ENCODE results near the gene SBK3. TPM values are rescaled to one million over a fixed set of nuclear protein-coding genes. Genes with fewer than 3 reads are reported as not detected.
A peak's percentile ranks its signal among the peaks of the same experiment; 100 is the strongest.

Gene SBK3
- total RNA-seq, 1 donor from 2014 or later, result 1.8 TPM

DNA sequence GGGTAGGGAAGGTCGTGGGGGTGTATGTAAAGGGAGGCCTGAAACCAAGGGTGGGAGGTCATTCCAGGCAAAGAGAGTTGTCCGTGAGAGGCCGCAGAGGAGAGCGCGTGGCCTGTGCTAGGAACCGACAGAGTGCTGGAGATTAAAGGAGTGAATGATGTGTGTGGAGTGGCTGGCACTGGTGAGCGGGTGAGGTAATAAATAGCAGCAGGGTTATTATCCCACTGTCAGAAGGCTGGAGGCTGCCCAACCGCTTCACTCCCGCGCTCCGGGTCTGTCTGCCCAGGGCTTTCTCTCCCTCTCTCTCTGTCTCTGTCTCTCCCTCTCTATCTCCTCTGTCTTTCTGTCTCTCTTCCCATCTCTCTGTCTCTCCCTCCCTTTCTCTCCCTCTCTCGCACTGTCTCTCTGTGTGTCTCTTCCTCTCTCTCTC is 17.9 kb upstream of the SBK3 start:
- no peaks in the 10 kb centered on the region for H3K9me3 ChIP-seq
- H3K27ac ChIP-seq, result no peak overlapping the region
- no peak for DNase-seq
- no peaks in the 10 kb centered on the region for H3K4me1 ChIP-seq
- TF ChIP-seq CTCF (IDR thresholded peaks at IDR 0.05), result no peak
- intact Hi-C loops (cut with DNase I), result no loop called here
- H3K4me3 ChIP-seq, result no peak overlapping the region
- peak; percentile 84 for ATAC-seq
- no peaks in the 10 kb centered on the region for H3K36me3 ChIP-seq
- no peaks in the 10 kb centered on the region for H3K27me3 ChIP-seq

- H3K27me3 ChIP-seq, result no peaks in the 10 kb centered on the region
- intact Hi-C loops (cut with DNase I), result no loop called here
- H3K4me1 ChIP-seq, result no peaks in the 10 kb centered on the region
- H3K36me3 ChIP-seq, result no peaks in the 10 kb centered on the region
- no peak for ATAC-seq
- no peaks in the 10 kb centered on the region for H3K9me3 ChIP-seq
- no peak overlapping the region for H3K4me3 ChIP-seq
- DNase-seq, result no peak
- TF ChIP-seq CTCF (IDR thresholded peaks at IDR 0.05), result no peak
- no peak overlapping the region for H3K27ac ChIP-seq
Measured at GRCh38 chr19:55559684-55560083, 14.3 kb upstream of the SBK3 start.

DNA sequence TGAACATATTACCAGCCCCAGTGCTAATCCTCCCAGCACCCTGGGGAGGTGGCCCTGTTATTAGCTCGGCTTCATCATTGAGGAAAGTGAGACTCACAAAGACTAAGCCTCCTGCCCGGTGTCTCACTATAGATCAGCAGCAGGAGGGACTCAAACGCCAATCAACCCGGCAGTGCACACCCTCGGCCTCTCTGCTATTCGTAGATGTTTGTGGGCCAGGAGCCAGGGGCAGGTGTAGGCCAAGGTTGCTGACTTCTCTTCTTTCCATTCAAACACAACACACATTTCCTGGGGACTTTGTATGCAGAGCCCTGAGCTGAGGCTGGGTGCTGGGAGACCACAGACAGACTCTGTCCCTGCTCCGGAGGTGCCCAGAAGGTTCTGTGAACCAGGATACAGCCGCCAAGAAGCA is 9.4 kb upstream of the SBK3 start:
- TF ChIP-seq CTCF (IDR thresholded peaks at IDR 0.05), result no peak
- Histone ChIP-seq H3K4me1 (no peaks in the 10 kb centered on the region), H3K4me3 (no peak overlapping the region), H3K27ac (no peak overlapping the region), H3K27me3 (no peaks in the 10 kb centered on the region), H3K36me3 (no peaks in the 10 kb centered on the region), H3K9me3 (no peaks in the 10 kb centered on the region)
- ATAC-seq, result no peak
- DNase-seq, result no peak
- intact Hi-C loops (cut with DNase I), result no loop called here

- H3K4me1 ChIP-seq, result no peaks in the 10 kb centered on the region
- no peaks in the 10 kb centered on the region for H3K36me3 ChIP-seq
- H3K27me3 ChIP-seq, result no peaks in the 10 kb centered on the region
- H3K9me3 ChIP-seq, result no peaks in the 10 kb centered on the region
- TF ChIP-seq CTCF (IDR thresholded peaks at IDR 0.05), result no peak
- H3K4me3 ChIP-seq, result no peak overlapping the region
- DNase-seq, result no peak
- intact Hi-C loops (cut with DNase I), result no loop called here
- H3K27ac ChIP-seq, result no peak overlapping the region
- ATAC-seq, result no peak
Measured at GRCh38 chr19:55554302-55554701, 9.0 kb upstream of the SBK3 start.

GRCh38 chr19:55553217-55554182 is 8.2 kb upstream of the SBK3 start:
- no peaks in the 10 kb centered on the region for H3K36me3 ChIP-seq
- intact Hi-C loops (cut with DNase I), result no loop called here
- no peak overlapping the region for H3K27ac ChIP-seq
- no peaks in the 10 kb centered on the region for H3K27me3 ChIP-seq
- ATAC-seq, result no peak
- no peak overlapping the region for H3K4me3 ChIP-seq
- TF ChIP-seq CTCF (IDR thresholded peaks at IDR 0.05), result no peak
- H3K4me1 ChIP-seq, result no peaks in the 10 kb centered on the region
- no peak for DNase-seq
- no peaks in the 10 kb centered on the region for H3K9me3 ChIP-seq
